GM13977 (cell line): ENCODE measurements around the gene TADA2B.
A peak's percentile ranks its signal among the peaks of the same experiment; 100 is the strongest.
"Not testable (repeated sequence)": the region's sequence is repeated elsewhere in the genome, so short reads cannot be mapped to it uniquely, and the experiment has no call there.

Experiments
- DNase-seq: peaks from one replicate; pipeline ENCODE4 v3.0.0; 2012; ENCODE audit warnings: low spot score
- CTCF ChIP-seq: IDR thresholded peaks from 2 replicates; pipeline ENCODE4 v1.5.1; 2012; ENCODE audit warnings: mild to moderate bottlenecking, control low read depth; ENCODE audit not compliant: insufficient read depth; ENCODE audit errors: extremely low read depth, missing control alignments
- in situ Hi-C: fragments of 300-500 bp; cut with MboI; formaldehyde crosslinking; loops from one replicate; pipeline ENCODE4 v1.12.0; 2022; ENCODE audit warnings: low sequenced_read_pairs, low pct_unique_long_range_greater_than_20kb, mixed read lengths, inconsistent platforms; ENCODE audit not compliant: unreplicated experiment

The TADA2B gene

GRCh38 chr4:7073526-7074390 lies 30.6 kb downstream of the TADA2B start:
- DNase-seq = peak; percentile 66
- no peak for TF ChIP-seq CTCF
- in situ Hi-C loops = loop anchor here (10.0 kb wide), 2 partner anchors 179 to 359 kb away; partner anchors contain the start of gene BLOC1S4

- no peak for TF ChIP-seq CTCF
- in situ Hi-C loops = loop anchor here (10.0 kb wide), 2 partner anchors 180 to 360 kb away; partner anchors contain the start of gene BLOC1S4
Observed at GRCh38 chr4:7074426-7074825, 31.3 kb downstream of the TADA2B start.

GRCh38 chr4:7075962-7076695 lies 33.0 kb downstream of the TADA2B start:
- TF ChIP-seq CTCF = no peak
- no peak for DNase-seq
- in situ Hi-C loops = loop anchor here (10.0 kb wide), 2 partner anchors 181 to 361 kb away; partner anchors contain the start of gene BLOC1S4

More at GRCh38 chr4:7074426-7074825, 31.3 kb downstream of the TADA2B start:
- DNase-seq = no peak

GRCh38 chr4:7076696-7077082 lies 33.5 kb downstream of the TADA2B start:
- no peak for TF ChIP-seq CTCF
- in situ Hi-C loops = loop anchor here (10.0 kb wide), 2 partner anchors 182 to 362 kb away; partner anchors contain the start of gene BLOC1S4
- no peak for DNase-seq

GRCh38 chr4:7077371-7077770 lies 34.2 kb downstream of the TADA2B start:
- no peak for TF ChIP-seq CTCF
- DNase-seq = no peak
- in situ Hi-C loops = loop anchor here (10.0 kb wide), 2 partner anchors 183 to 363 kb away; partner anchors contain the start of gene BLOC1S4

GRCh38 chr4:7078025-7078424 lies 34.9 kb downstream of the TADA2B start:
- no peak for DNase-seq
- TF ChIP-seq CTCF = no peak
- in situ Hi-C loops = loop anchor here (10.0 kb wide), 2 partner anchors 183 to 363 kb away; partner anchors contain the start of gene BLOC1S4

- DNase-seq = not testable (repeated sequence)
- in situ Hi-C loops = loop anchor here (10.0 kb wide), 2 partner anchors 185 to 365 kb away; partner anchors contain the start of gene BLOC1S4
Observed at GRCh38 chr4:7079483-7079882, 36.3 kb downstream of the TADA2B start.

GRCh38 chr4:7079909-7080308 lies 36.7 kb downstream of the TADA2B start:
- not testable (repeated sequence) for DNase-seq
- in situ Hi-C loops = loop anchor here (10.0 kb wide), 2 partner anchors 185 to 365 kb away; partner anchors contain the start of gene BLOC1S4
